SK-N-SH treated with all-trans-retinoic acid at 6 μM for 48 hours (cell line): Measurements from ENCODE around the gene CTIF.

Experiments used
- ATAC-seq: fragments of 200-7000 bp; cut with Tn5 transposase; 3 replicates; pipeline ENCODE4 v1.9.1; 2020; ENCODE audit warnings: mild to moderate bottlenecking, moderate library complexity
- ARNTL ChIP-seq: fragments of 450-650 bp; formaldehyde crosslinking; IDR thresholded peaks from 2 replicates; pipeline ENCODE4 v1.5.0; 2020; ENCODE audit warnings: low read depth, mild to moderate bottlenecking, moderate library complexity, borderline replicate concordance
- BACH2 ChIP-seq: fragments of 250-450 bp; sonication (Bioruptor Pico); IDR thresholded peaks from 2 replicates; pipeline ENCODE4 v1.9.0; 2021; ENCODE audit warnings: mild to moderate bottlenecking, borderline replicate concordance
- CREB5 ChIP-seq: fragments of 250-450 bp; sonication (Bioruptor Pico); IDR thresholded peaks from 2 replicates; pipeline ENCODE4 v1.5.1; 2020; ENCODE audit warnings: low read depth, mild to moderate bottlenecking, moderate library complexity
- CSDC2 ChIP-seq: fragments of 250-450 bp; sonication (Bioruptor Pico); IDR thresholded peaks from 2 replicates; pipeline ENCODE4 v1.5.0; 2020; ENCODE audit warnings: mild to moderate bottlenecking, moderate library complexity
- CSRNP3 ChIP-seq: fragments of 250-450 bp; sonication (Bioruptor Pico); IDR thresholded peaks from 2 replicates; pipeline ENCODE4 v1.5.1; 2021; ENCODE audit warnings: mild to moderate bottlenecking, moderate library complexity
- ESRRG ChIP-seq: fragments of 250-450 bp; sonication (Bioruptor Pico); IDR thresholded peaks from 2 replicates; pipeline ENCODE4 v1.6.1; 2021; ENCODE audit warnings: mild to moderate bottlenecking
- GLIS3 ChIP-seq: fragments of 250-450 bp; sonication (Bioruptor Pico); IDR thresholded peaks from 2 replicates; pipeline ENCODE4 v1.5.0; 2020; ENCODE audit warnings: mild to moderate bottlenecking, moderate library complexity
- ISL1 ChIP-seq: fragments of 250-450 bp; sonication (Bioruptor Pico); IDR thresholded peaks from 2 replicates; pipeline ENCODE4 v2.1.2; 2022; ENCODE audit warnings: mild to moderate bottlenecking, moderate library complexity
- OSR1 ChIP-seq: fragments of 250-450 bp; sonication (Bioruptor Pico); IDR thresholded peaks from 2 replicates; pipeline ENCODE4 v1.8.0; 2022; ENCODE audit warnings: moderate library complexity, mild to moderate bottlenecking, inconsistent platforms
- PATZ1 ChIP-seq: fragments of 250-450 bp; sonication (Bioruptor Pico); IDR thresholded peaks from 2 replicates; pipeline ENCODE4 v1.8.0; 2020; ENCODE audit warnings: mild to moderate bottlenecking, moderate library complexity, borderline replicate concordance
- POU6F1 ChIP-seq: fragments of 250-450 bp; sonication (Bioruptor Pico); IDR thresholded peaks from 2 replicates; pipeline ENCODE4 v1.8.0; 2021; ENCODE audit warnings: low read depth, mild to moderate bottlenecking, moderate library complexity, borderline replicate concordance
- PPARA ChIP-seq: fragments of 250-450 bp; sonication (Bioruptor Pico); IDR thresholded peaks from 2 replicates; pipeline ENCODE4 v1.5.0; 2020; ENCODE audit warnings: mild to moderate bottlenecking, borderline replicate concordance
- RARB ChIP-seq: fragments of 250-450 bp; sonication (Bioruptor Pico); IDR thresholded peaks from 2 replicates; pipeline ENCODE4 v1.8.0; 2021; ENCODE audit warnings: mild to moderate bottlenecking, moderate library complexity
- SNAI2 ChIP-seq: fragments of 250-450 bp; sonication (Bioruptor Pico); IDR thresholded peaks from 2 replicates; pipeline ENCODE4 v1.5.0; 2020; ENCODE audit warnings: mild to moderate bottlenecking, moderate library complexity
- TCF4 ChIP-seq: fragments of 250-450 bp; sonication (Bioruptor Pico); IDR thresholded peaks from 2 replicates; pipeline ENCODE4 v1.8.0; 2021; ENCODE audit warnings: mild to moderate bottlenecking, moderate library complexity, borderline replicate concordance
- TOX ChIP-seq: fragments of 250-450 bp; sonication (Bioruptor Pico); IDR thresholded peaks from 2 replicates; pipeline ENCODE4 v1.8.0; 2021; ENCODE audit warnings: mild to moderate bottlenecking, moderate library complexity, borderline replicate concordance
- TSHZ2 ChIP-seq: fragments of 250-450 bp; sonication (Bioruptor Pico); IDR thresholded peaks from 2 replicates; pipeline ENCODE4 v1.5.0; 2020; ENCODE audit warnings: mild to moderate bottlenecking, moderate library complexity
- ZFP3 ChIP-seq: fragments of 250-450 bp; sonication (Bioruptor Pico); IDR thresholded peaks from 2 replicates; pipeline ENCODE4 v1.5.0; 2020; ENCODE audit warnings: mild to moderate bottlenecking, moderate library complexity
- ZFP30 ChIP-seq: fragments of 450-650 bp; formaldehyde crosslinking; IDR thresholded peaks from 2 replicates; pipeline ENCODE4 v1.5.0; 2022; ENCODE audit warnings: mild to moderate bottlenecking, moderate library complexity
- ZNF565 ChIP-seq: fragments of 450-650 bp; formaldehyde crosslinking; conservative IDR thresholded peaks from 2 replicates; pipeline ENCODE4 v1.5.0; 2020; ENCODE audit warnings: low read depth, mild to moderate bottlenecking, moderate library complexity
- ZNF70 ChIP-seq: fragments of 450-650 bp; formaldehyde crosslinking; IDR thresholded peaks from 2 replicates; pipeline ENCODE4 v1.5.0; 2020; ENCODE audit warnings: mild to moderate bottlenecking, moderate library complexity
- ZNF8 ChIP-seq: fragments of 450-650 bp; formaldehyde crosslinking; IDR thresholded peaks from 2 replicates; pipeline ENCODE4 v1.5.0; 2020; ENCODE audit warnings: mild to moderate bottlenecking, moderate library complexity

The CTIF gene

GRCh38 chr18:48608581-48608980 lies 69.8 kb downstream of the CTIF start:
- ATAC-seq, result no peak
- no peak for TF ChIP-seq ZNF8 (CRISPR knock-in tag)
- no peak for TF ChIP-seq ZNF70 (CRISPR knock-in tag)
- no peak for TF ChIP-seq ZFP30 (CRISPR knock-in tag)
- no peak for TF ChIP-seq PATZ1 (CRISPR knock-in tag)
- no peak for TF ChIP-seq ESRRG (CRISPR knock-in tag)
- no peak for TF ChIP-seq ZNF565 (CRISPR knock-in tag)
- no peak for TF ChIP-seq RARB (CRISPR knock-in tag)
- no peak for TF ChIP-seq ZFP3 (CRISPR knock-in tag)
- TF ChIP-seq ISL1 (CRISPR knock-in tag), result no peak
- no peak for TF ChIP-seq POU6F1 (CRISPR knock-in tag)
- no peak for TF ChIP-seq GLIS3 (CRISPR knock-in tag)
- no peak for TF ChIP-seq CREB5 (CRISPR knock-in tag)
- TF ChIP-seq BACH2, result no peak
- TF ChIP-seq CSRNP3, result no peak
- TF ChIP-seq PPARA, result no peak
- TF ChIP-seq SNAI2 (CRISPR knock-in tag), result no peak
- no peak for TF ChIP-seq TSHZ2 (CRISPR knock-in tag)
- TF ChIP-seq TOX (CRISPR knock-in tag), result no peak
- TF ChIP-seq CSDC2 (CRISPR knock-in tag), result no peak

GRCh38 chr18:48609114-48609513 lies 70.3 kb downstream of the CTIF start:
- TF ChIP-seq CSRNP3 (no peak), ZNF565 (CRISPR knock-in tag) (no peak), ZFP3 (CRISPR knock-in tag) (no peak), CSDC2 (CRISPR knock-in tag) (no peak), ZFP30 (CRISPR knock-in tag) (no peak), TCF4 (CRISPR knock-in tag) (no peak), ZNF70 (CRISPR knock-in tag) (no peak), SNAI2 (CRISPR knock-in tag) (no peak), ISL1 (CRISPR knock-in tag) (no peak), PATZ1 (CRISPR knock-in tag) (no peak), BACH2 (no peak), TOX (CRISPR knock-in tag) (no peak), ESRRG (CRISPR knock-in tag) (no peak), OSR1 (no peak), RARB (CRISPR knock-in tag) (no peak), ARNTL (CRISPR knock-in tag) (no peak), GLIS3 (CRISPR knock-in tag) (no peak), POU6F1 (CRISPR knock-in tag) (no peak), ZNF8 (CRISPR knock-in tag) (no peak)
- TF ChIP-seq, all 23 proteins: peak for 0
- ATAC-seq, result no peak
